Adrenal gland (tissue), 12 donors: ENCODE measurements around the gene UCK1. TPM values are rescaled to one million over a fixed set of nuclear protein-coding genes. Genes with fewer than 3 reads are reported as not detected.
A peak's percentile ranks its signal among the peaks of the same experiment; 100 is the strongest.

Source experiments
- DNase-seq, 7 donors: peaks; one replicate each; pipeline ENCODE4 v3.0.0-alpha.2; 2019 to 2020
- H3K27ac ChIP-seq, 5 donors: fragments of 200-600 bp; sonication (generic) in 4 of 5; 1 replicate in 3 of 5; 2 replicates in 2 of 5; pipeline versions ENCODE4 v1.5.1 to v1.8.0; 2016 to 2020; ENCODE audit warnings: mild to moderate bottlenecking in 1 of 5
- H3K27me3 ChIP-seq: fragments of 200-600 bp; 2 replicates; pipeline ENCODE4 v1.8.0; 2021
- H3K36me3 ChIP-seq, 2 donors: fragments of 200-600 bp; replicated peaks in 1 of 2; 1 replicate in 1 of 2; 2 replicates in 1 of 2; pipeline versions ENCODE4 v1.5.1 to v1.8.0; 2018 to 2022
- H3K4me1 ChIP-seq, 2 donors: fragments of 200-600 bp; replicated peaks in 1 of 2; 1 replicate in 1 of 2; 2 replicates in 1 of 2; pipeline versions ENCODE4 v1.5.1 to v1.8.0; 2018 to 2021
- H3K4me3 ChIP-seq, 4 donors: fragments of 200-600 bp; sonication (generic) in 3 of 4; one replicate each; pipeline ENCODE4 v1.5.1; 2016 to 2018
- H3K9me3 ChIP-seq, 3 donors: fragments of 200-600 bp; sonication (generic) in 1 of 3; replicated peaks in 1 of 3; 1 replicate in 2 of 3; 2 replicates in 1 of 3; pipeline versions ENCODE4 v1.5.1 to v1.8.0; 2016 to 2021
- POLR2A ChIP-seq, 2 donors: fragments of 450-650 bp; IDR thresholded peaks; one replicate each; pipeline ENCODE4 v1.6.1; 2017; ENCODE audit warnings: antibody characterized with exemption in 2 of 2, mild to moderate bottlenecking in 2 of 2, moderate library complexity in 1 of 2
- WGBS, 4 donors: extraction: QIAGEN DNeasy Blood & Tissue Kit in 2 of 4; methylation state at CpG; one replicate each; pipeline versions ENCODE4 v1.1.5 to v1.1.7; 2013 to 2017; 5-methylcytosine and 5-hydroxymethylcytosine counted together
- intact Hi-C, 2 donors: fragments of 100-400 bp; cut with DNase I; formaldehyde crosslinking; loops; one replicate each; pipeline versions ENCODE4 v1.14.1 to v1.15.0; 2022 to 2023
- polyA plus RNA-seq, 3 donors: library from polyadenylated mRNA; stranded (reverse); fragments of 200-250 nt in 2 of 3; fragments of 350-450 nt in 1 of 3; fragmentation: Illumina TruSeq in 1 of 3; extraction: RNeasy Lipid Tissue Mini Kit (QIAGEN cat#74804) in 1 of 3; gene quantifications; one replicate each; pipeline ENCODE4 v1.2.3, GENCODE V29; 2013 to 2014
- total RNA-seq, 9 donors: library from RNA; depleted of rRNA in 4 of 9; stranded (reverse); fragments of >200 nt in 4 of 9; fragments of 120-200 nt in 1 of 9; fragmentation: NEBNext Ultra II Directional in 1 of 9; extraction: Animal tissue kit (Norgen Biotek cat#: 25700) in 1 of 9; gene quantifications; one replicate each; pipeline versions ENCODE4 v1.1.0 to v1.2.4, GENCODE V29; 2013 to 2023
- TF ChIP-seq, protein P1 (sequence below), 6 experiments: fragments of 450-650 bp in 4 of 6; fragments of 200-600 bp in 2 of 6; sonication (generic) in 1 of 6; IDR thresholded peaks; 1 replicate in 5 of 6; 2 replicates in 1 of 6; pipeline versions ENCODE4 v1.5.1 to v1.8.0; 2016 to 2021; ENCODE audit warnings: antibody characterized with exemption in 6 of 6, mild to moderate bottlenecking in 2 of 6, moderate library complexity in 1 of 6
- donor health status: healthy with polysubstance abuse.
- donor health status: Bipolar disorder and iron deficiency.
- donor health status: DM: yes; HTN: yes; CAD: no.
- donor health status: DM: no; HTN: no; CAD: no.
- donor health status: DM: no; HTN: no; CAD: no.
- donor health status: DM: yes; HTN: yes; CAD: no.

UCK1 gene
- total and polyA plus RNA-seq, 12 donors, result 17.9 to 97.0 (median 34.7) TPM

GRCh38 chr9:131475956-131476776, 54.9 kb downstream of the UCK1 start:
- WGBS, 4 donors, result 85 to 94% (median 91%) methylated on average over 20 to 40 of the region's 40 CpGs
- H3K9me3 ChIP-seq, result no peaks in the 10 kb centered on the region
- TF ChIP-seq POLR2A (IDR thresholded peaks at IDR 0.05), result no peak
- TF ChIP-seq, protein P1, sequence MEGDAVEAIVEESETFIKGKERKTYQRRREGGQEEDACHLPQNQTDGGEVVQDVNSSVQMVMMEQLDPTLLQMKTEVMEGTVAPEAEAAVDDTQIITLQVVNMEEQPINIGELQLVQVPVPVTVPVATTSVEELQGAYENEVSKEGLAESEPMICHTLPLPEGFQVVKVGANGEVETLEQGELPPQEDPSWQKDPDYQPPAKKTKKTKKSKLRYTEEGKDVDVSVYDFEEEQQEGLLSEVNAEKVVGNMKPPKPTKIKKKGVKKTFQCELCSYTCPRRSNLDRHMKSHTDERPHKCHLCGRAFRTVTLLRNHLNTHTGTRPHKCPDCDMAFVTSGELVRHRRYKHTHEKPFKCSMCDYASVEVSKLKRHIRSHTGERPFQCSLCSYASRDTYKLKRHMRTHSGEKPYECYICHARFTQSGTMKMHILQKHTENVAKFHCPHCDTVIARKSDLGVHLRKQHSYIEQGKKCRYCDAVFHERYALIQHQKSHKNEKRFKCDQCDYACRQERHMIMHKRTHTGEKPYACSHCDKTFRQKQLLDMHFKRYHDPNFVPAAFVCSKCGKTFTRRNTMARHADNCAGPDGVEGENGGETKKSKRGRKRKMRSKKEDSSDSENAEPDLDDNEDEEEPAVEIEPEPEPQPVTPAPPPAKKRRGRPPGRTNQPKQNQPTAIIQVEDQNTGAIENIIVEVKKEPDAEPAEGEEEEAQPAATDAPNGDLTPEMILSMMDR (IDR thresholded peaks at IDR 0.05), result peak in 4 of 6 experiments; percentile 28 to 38 (median 38)
- H3K27ac ChIP-seq, result no peak overlapping the region
- DNase-seq, result no peak
- H3K4me3 ChIP-seq, result no peak overlapping the region
- H3K36me3 ChIP-seq, result peaks cover 0 to 98% of the 10 kb centered on the region in 2 donors
- intact Hi-C loops, result loop anchor here in 1 of 2 donors (5.0 to 10.0 kb wide), 2 partner anchors 81 to 124 kb away; partner anchors contain the start of gene PRRC2B
- H3K27me3 ChIP-seq, result no peaks in the 10 kb centered on the region
- no peaks in the 10 kb centered on the region for H3K4me1 ChIP-seq

- H3K4me1 ChIP-seq, result no peaks in the 10 kb centered on the region
- WGBS, 4 donors, result 91 to 93% (median 92%) methylated on average over 30 to 46 of the region's 46 CpGs
- TF ChIP-seq, protein P1 (IDR thresholded peaks at IDR 0.05), result no peak
- no peak for TF ChIP-seq POLR2A (IDR thresholded peaks at IDR 0.05)
- no peak overlapping the region for H3K27ac ChIP-seq
- peaks cover 0 to 98% of the 10 kb centered on the region in 2 donors for H3K36me3 ChIP-seq
- no peak overlapping the region for H3K4me3 ChIP-seq
- intact Hi-C loops, result loop anchor here in 1 of 2 donors (5.0 to 10.0 kb wide), 2 partner anchors 81 to 123 kb away; partner anchors contain the start of gene PRRC2B
- H3K27me3 ChIP-seq, result no peaks in the 10 kb centered on the region
- no peak for DNase-seq
- no peaks in the 10 kb centered on the region for H3K9me3 ChIP-seq
These were observed 55.7 kb downstream of the UCK1 start for GRCh38 chr9:131475111-131475955.

DNA sequence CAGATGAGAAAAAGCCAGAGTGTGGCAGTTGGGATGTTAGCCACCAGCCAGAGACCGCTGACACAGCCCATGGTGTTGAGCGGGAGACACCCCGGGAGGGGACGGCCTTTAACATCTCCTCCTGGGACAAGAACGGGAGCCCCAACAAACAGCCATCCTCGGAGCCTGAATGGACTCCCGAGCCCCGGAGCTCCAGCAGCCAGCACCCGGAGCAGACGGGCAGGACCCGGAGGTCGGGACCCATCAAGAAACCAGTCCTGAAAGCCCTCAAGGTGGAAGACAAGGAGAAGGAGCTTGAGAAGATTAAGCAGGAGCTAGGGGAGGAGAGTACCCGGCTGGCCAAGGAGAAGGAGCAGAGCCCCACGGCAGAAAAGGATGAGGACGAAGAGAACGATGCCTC, 56.4 kb downstream of the UCK1 start:
- Histone ChIP-seq H3K4me3 (no peak overlapping the region), H3K36me3 (peaks cover 0 to 98% of the 10 kb centered on the region in 2 donors), H3K27me3 (no peaks in the 10 kb centered on the region), H3K27ac (no peak overlapping the region), H3K9me3 (no peaks in the 10 kb centered on the region), H3K4me1 (peaks cover 0 to under 1% of the 10 kb centered on the region in 2 donors)
- DNase-seq, result peak in 1 of 7 donors; percentile 10
- TF ChIP-seq, protein P1 (IDR thresholded peaks at IDR 0.05), result no peak
- no peak for TF ChIP-seq POLR2A (IDR thresholded peaks at IDR 0.05)
- intact Hi-C loops, result loop anchor here (5.0 to 10.0 kb wide), 3 partner anchors 52 to 122 kb away; partner anchors contain the start of gene PRRC2B (in 1 of the 2)
- 87 to 93% (median 90%) methylated on average over 11 to 16 of the region's 16 CpGs for WGBS, 4 donors

DNA sequence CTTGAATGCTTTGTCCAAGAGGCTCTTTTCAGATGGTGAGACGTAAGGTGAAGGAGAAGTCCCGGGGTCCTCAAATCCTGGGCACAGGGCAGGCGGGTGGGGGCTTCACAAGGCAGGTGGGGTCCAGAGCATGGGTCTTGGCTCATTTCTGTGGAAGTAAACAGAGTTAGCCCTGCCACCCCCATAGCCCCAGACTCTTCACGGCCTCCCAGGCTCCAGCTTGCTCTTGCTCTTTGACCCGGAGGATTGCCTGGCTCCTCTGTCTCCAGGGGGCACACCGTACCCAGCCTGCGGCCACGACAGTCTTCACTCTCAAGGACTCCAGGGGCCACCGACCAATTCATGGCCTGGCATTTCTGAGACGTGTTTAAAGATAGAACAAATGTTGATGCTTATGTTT, 57.2 kb downstream of the UCK1 start:
- H3K27ac ChIP-seq, result no peak overlapping the region
- peak in 1 of 7 donors; percentile 9 for DNase-seq
- no peaks in the 10 kb centered on the region for H3K27me3 ChIP-seq
- H3K4me1 ChIP-seq, result peaks cover 0 to 9% of the 10 kb centered on the region in 2 donors
- WGBS, 4 donors, result 79 to 89% (median 85%) methylated on average over 9 to 10 of the region's 10 CpGs
- no peaks in the 10 kb centered on the region for H3K9me3 ChIP-seq
- intact Hi-C loops, result loop anchor here (5.0 to 10.0 kb wide), 2 partner anchors 52 to 79 kb away; partner anchors contain the start of gene PRRC2B (in 1 of the 2)
- TF ChIP-seq, protein P1 (IDR thresholded peaks at IDR 0.05), result no peak
- no peak for TF ChIP-seq POLR2A (IDR thresholded peaks at IDR 0.05)
- no peak overlapping the region for H3K4me3 ChIP-seq
- H3K36me3 ChIP-seq, result peaks cover 0 to 98% of the 10 kb centered on the region in 2 donors
